Measurements from ENCODE around the gene HNRNPUL1.

The HNRNPUL1 gene

GRCh38 chr19:41328157-41328841 lies 64.1 kb downstream of the HNRNPUL1 start:
- Histone ChIP-seq H3K9me3 (ENCODE audit: severe bottlenecking) (no peaks in the 10 kb centered on the region), H3K36me3 (peaks cover under 1% of the 10 kb centered on the region; the same call in 1 of the 2 replicates), H3K27me3 (ENCODE audit: insufficient read depth, low read depth, severe bottlenecking) (no peaks in the 10 kb centered on the region), H3K4me3 (ENCODE audit: low read depth, low read length) (no peak overlapping the region), H3K27ac (no peak overlapping the region)
- TF ChIP-seq, protein P1, sequence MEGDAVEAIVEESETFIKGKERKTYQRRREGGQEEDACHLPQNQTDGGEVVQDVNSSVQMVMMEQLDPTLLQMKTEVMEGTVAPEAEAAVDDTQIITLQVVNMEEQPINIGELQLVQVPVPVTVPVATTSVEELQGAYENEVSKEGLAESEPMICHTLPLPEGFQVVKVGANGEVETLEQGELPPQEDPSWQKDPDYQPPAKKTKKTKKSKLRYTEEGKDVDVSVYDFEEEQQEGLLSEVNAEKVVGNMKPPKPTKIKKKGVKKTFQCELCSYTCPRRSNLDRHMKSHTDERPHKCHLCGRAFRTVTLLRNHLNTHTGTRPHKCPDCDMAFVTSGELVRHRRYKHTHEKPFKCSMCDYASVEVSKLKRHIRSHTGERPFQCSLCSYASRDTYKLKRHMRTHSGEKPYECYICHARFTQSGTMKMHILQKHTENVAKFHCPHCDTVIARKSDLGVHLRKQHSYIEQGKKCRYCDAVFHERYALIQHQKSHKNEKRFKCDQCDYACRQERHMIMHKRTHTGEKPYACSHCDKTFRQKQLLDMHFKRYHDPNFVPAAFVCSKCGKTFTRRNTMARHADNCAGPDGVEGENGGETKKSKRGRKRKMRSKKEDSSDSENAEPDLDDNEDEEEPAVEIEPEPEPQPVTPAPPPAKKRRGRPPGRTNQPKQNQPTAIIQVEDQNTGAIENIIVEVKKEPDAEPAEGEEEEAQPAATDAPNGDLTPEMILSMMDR (IDR thresholded peaks at IDR 0.05; ENCODE audit: low read depth, low read length): no peak
- no peak for DNase-seq

- no peaks in the 10 kb centered on the region; the same call in 1 of the 2 replicates for H3K36me3 ChIP-seq
- no peak overlapping the region for H3K4me3 ChIP-seq (ENCODE audit: low read depth, low read length)
- no peak overlapping the region for H3K27ac ChIP-seq
Measured at GRCh38 chr19:41328842-41329225, 64.7 kb downstream of the HNRNPUL1 start.

GRCh38 chr19:41330481-41330880 lies 66.3 kb downstream of the HNRNPUL1 start:
- TF ChIP-seq, protein P1 (IDR thresholded peaks at IDR 0.05; ENCODE audit: low read depth, low read length): no peak
- H3K36me3 ChIP-seq: no peaks in the 10 kb centered on the region; the same call in 1 of the 2 replicates
- no peak for DNase-seq
- no peak overlapping the region for H3K4me3 ChIP-seq (ENCODE audit: low read depth, low read length)
- no peaks in the 10 kb centered on the region for H3K27me3 ChIP-seq (ENCODE audit: insufficient read depth, low read depth, severe bottlenecking)
- H3K9me3 ChIP-seq (ENCODE audit: severe bottlenecking): no peaks in the 10 kb centered on the region
- no peak overlapping the region for H3K27ac ChIP-seq

More at GRCh38 chr19:41328842-41329225, 64.7 kb downstream of the HNRNPUL1 start:
- Histone ChIP-seq H3K27me3 (ENCODE audit: insufficient read depth, low read depth, severe bottlenecking) (no peaks in the 10 kb centered on the region), H3K9me3 (ENCODE audit: severe bottlenecking) (no peaks in the 10 kb centered on the region)
- DNase-seq: no peak
- TF ChIP-seq, protein P1 (IDR thresholded peaks at IDR 0.05; ENCODE audit: low read depth, low read length): no peak

- TF ChIP-seq, protein P1 (IDR thresholded peaks at IDR 0.05; ENCODE audit: low read depth, low read length): no peak
- DNase-seq: no peak
- Histone ChIP-seq H3K9me3 (ENCODE audit: severe bottlenecking) (no peaks in the 10 kb centered on the region), H3K27me3 (ENCODE audit: insufficient read depth, low read depth, severe bottlenecking) (no peaks in the 10 kb centered on the region), H3K4me3 (ENCODE audit: low read depth, low read length) (no peak overlapping the region), H3K36me3 (no peaks in the 10 kb centered on the region; the same call in 1 of the 2 replicates), H3K27ac (no peak overlapping the region)
Measured at GRCh38 chr19:41330946-41331678, 66.9 kb downstream of the HNRNPUL1 start.

- Histone ChIP-seq H3K9me3 (ENCODE audit: severe bottlenecking) (no peaks in the 10 kb centered on the region), H3K4me3 (ENCODE audit: low read depth, low read length) (no peak overlapping the region), H3K27me3 (ENCODE audit: insufficient read depth, low read depth, severe bottlenecking) (no peaks in the 10 kb centered on the region), H3K36me3 (no peaks in the 10 kb centered on the region), H3K27ac (no peak overlapping the region)
- DNase-seq: no peak
- TF ChIP-seq, protein P1 (IDR thresholded peaks at IDR 0.05; ENCODE audit: low read depth, low read length): no peak
Measured at GRCh38 chr19:41332000-41332399, 67.8 kb downstream of the HNRNPUL1 start.
